Renal pelvis (tissue), 4 donors: ENCODE measurements around the gene NFRKB. TPM values are rescaled to one million over a fixed set of nuclear protein-coding genes. Genes with fewer than 3 reads are reported as not detected.
"Not testable (repeated sequence)": the region's sequence is repeated elsewhere in the genome, so short reads cannot be mapped to it uniquely, and the experiment has no call there.

Experiments
- DNase-seq: peaks from one replicate; pipeline ENCODE4 v3.0.0-alpha.2; 2013
- polyA plus RNA-seq, 3 donors: library from polyadenylated mRNA; unstranded; fragments of 120-200 nt; gene quantifications; one replicate each; pipeline ENCODE4 v1.2.1, GENCODE V29; 2013; ENCODE audit not compliant: insufficient read length in 3 of 3

The NFRKB gene
- polyA plus RNA-seq, 3 donors = 45.3 to 55.6 (median 53.1) TPM

GRCh38 chr11:129896062-129896461 lies 684 bp upstream of the NFRKB start:
- no peak for DNase-seq

DNA sequence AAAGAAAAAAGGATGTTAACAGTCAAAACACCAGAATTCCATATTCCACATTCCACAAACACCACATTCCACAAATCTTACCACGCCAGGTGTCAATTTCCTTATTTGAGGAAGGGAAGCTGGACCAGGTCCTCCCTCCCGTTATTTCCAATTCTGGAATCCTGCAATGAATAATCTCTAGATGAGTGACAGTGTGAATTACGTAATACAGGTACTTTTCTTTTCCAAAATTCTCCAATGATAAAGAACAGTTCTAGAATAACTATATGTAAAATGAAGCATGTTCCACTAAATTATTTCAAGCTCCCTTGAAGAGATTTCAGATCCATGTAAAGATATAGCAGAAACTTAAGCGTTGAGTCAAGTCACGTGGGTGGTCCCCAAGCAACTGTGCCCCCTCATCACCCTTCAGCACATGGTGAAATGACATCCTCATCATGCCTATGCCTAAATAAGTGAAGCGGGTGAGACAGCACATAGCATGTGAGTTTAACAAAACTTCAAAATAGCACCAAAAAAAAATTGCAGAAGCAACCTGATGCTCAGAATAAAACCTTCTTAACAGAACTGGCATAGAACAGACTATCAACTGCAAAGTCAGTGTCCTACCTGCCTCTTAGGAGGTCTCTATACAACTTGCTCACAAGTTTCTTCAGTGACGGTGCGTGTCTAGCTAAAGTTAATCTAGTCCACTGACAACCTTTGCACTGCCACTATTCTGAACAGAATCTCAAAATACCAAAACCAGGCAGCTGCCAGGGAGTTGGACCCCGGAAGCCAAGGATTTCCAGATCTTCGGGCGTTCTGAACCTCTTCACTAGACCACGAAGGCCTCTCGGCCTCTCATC lies 876 bp downstream of the NFRKB start:
- peak; percentile 4 for DNase-seq

DNA sequence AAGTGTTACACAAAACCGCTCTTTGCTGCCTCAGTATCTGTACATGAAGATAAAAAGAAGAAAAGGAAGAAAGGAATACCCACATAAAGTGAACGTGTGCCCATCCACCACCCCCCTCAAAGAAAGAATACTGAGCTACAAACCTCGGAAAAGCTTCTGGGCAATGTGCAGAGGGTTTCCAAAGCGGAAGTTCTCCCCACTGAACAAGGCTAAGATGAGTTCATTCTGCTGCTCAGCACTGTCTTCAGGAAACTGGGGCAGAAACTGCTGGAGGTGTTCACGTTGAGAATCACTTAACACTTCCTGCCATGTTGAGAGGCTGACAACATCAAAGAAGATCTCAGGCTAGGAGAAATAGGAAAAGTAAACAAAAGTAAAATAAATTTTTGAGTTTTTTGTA lies 6.9 kb downstream of the NFRKB start:
- DNase-seq = no peak

DNA sequence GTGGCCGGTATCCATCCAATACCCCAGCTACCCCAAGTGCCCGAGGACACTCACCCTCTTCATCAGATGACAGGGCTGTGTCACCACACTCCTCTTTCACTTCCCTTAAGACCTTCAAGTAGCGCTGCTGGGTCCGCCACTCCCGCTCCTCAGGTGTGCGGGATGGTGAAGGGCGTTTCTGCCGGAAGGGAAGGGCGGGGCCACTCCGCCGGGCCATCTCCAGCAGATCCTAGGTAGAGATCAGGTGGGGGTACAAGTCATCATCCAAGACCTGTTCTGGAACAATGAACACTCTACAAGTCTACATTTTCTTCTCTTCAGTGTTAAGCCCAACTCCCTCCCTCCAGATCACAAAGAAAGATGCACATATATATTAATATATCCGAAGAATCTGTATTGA lies 10.0 kb downstream of the NFRKB start:
- no peak for DNase-seq

DNA sequence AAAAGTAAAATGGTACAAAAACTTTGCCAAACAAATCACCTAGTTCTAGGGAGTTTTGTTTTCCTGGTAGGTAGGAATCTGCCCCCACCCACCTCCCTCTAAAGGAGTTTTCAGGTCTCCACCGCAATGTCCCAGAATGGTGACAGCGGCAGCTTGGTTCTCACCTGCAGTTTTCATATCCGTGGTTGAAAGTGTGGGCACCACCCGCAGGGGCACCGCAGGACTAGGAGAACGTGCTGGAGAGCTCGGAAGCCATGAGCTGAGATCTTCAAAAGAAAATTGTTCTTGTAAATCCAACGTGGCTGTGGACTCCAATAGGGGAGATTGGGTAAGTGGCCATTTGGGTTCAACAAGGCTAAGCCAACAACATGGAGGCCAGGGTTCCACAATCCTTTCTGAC lies 10.8 kb downstream of the NFRKB start:
- DNase-seq = no peak

GRCh38 chr11:129881570-129882170 lies 13.7 kb downstream of the NFRKB start:
- DNase-seq = no peak

GRCh38 chr11:129880311-129880710 lies 15.1 kb downstream of the NFRKB start:
- DNase-seq = no peak

GRCh38 chr11:129871914-129872313 lies 23.5 kb downstream of the NFRKB start:
- no peak for DNase-seq

DNA sequence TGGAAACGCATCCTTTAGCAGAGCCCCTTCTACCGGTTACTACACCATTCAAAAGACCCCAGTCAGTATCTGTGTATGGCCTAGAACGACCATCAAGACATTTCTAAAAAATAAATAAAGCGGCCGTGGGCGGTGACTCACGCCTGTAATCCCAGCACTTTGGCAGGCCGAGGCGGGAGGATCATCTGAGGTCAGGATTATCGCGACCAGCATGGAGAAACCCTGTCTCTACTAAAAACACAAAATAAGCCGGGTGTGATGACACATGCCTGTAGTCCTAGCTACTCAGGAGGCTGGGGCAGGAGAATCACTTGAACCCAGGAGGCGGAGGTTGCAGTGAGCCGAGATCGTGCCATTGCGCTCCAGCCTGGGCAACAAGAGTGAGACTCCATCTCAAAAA lies 26.8 kb downstream of the NFRKB start:
- DNase-seq = not testable (repeated sequence)

GRCh38 chr11:129866311-129866710 lies 29.1 kb downstream of the NFRKB start:
- DNase-seq = no peak

- no peak for DNase-seq
These were observed 29.7 kb downstream of the NFRKB start for GRCh38 chr11:129865701-129866100.

DNA sequence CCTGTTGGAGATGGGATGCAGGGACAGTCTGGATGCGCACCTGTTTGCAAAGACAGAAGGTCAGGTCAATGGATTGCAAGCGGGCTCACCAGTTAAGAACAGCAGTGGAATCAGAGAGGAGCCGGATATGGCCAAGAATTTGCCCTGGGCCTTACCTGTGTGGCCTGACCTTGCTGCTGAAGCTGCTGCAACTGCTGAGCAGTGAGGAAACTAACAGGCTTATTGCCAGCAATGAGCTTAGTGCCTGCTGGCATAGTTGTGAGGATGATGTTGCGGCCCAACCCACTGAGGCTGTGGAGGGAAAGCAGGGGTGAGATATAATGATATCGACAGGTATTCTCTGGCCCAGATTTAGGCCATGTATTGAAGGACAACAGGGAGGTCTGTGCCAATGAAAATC lies 30.6 kb downstream of the NFRKB start:
- no peak for DNase-seq

- peak; percentile 86 for DNase-seq
These were observed 33.5 kb downstream of the NFRKB start for GRCh38 chr11:129861702-129862522.

- DNase-seq = no peak
These were observed 39.3 kb downstream of the NFRKB start for GRCh38 chr11:129856036-129856435.

- no peak for DNase-seq
These were observed 40.3 kb downstream of the NFRKB start for GRCh38 chr11:129855086-129855485.

DNA sequence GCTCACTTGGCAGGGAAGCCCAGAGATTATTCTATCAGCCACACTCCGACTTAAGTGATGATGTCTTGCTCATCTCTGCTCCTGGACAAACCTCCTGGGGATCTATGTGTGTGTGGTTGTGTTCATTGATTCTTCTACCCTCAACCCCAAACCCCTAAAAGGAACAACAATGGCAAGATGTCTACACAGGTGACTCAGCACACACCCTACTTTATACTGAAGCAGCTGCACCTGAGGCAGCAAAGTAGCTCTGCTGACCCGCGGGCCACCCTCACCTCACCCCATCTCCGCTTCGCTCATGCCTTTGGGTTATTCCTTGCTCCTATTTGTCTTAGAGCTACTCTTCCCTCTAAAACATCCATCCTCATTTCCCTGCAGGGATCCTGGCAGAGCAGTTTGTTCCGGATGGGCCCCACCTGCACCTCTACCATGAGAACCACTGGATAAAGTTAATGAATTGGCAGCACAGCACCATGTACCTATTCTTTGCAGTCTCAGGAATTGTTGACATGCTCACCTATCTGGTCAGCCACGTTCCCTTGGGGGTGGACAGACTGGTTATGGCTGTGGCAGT lies 41.1 kb downstream of the NFRKB start:
- DNase-seq = no peak

- DNase-seq = no peak
These were observed 41.7 kb downstream of the NFRKB start for GRCh38 chr11:129853518-129854231.

DNA sequence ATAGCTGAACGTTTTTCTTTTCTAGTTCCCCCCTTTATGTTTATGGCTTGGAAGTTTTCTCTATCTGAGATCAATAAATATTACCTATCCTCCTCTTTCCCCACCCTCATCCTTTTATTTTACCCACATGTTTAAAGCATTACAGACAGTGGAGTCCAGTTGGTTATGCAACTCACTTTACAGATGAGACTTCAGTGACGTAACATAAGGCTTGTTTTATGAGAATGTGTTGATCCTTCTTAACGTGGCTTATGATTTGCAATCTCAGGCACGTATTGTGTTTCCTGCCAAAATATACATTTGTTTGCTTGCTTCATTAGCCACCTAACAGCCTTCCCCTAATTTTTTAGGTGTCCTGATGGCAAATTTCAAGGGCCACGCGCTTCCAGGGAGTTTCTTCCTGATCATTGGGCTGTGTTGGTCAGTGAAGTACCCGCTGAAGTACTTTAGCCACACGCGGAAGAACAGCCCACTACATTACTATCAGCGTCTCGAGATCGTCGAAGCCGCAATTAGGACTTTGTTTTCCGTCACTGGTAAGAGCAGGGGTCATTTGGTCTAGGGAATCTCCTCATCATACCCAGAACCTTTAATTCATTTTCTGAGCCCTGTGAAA lies 43.1 kb downstream of the NFRKB start:
- DNase-seq = no peak

DNA sequence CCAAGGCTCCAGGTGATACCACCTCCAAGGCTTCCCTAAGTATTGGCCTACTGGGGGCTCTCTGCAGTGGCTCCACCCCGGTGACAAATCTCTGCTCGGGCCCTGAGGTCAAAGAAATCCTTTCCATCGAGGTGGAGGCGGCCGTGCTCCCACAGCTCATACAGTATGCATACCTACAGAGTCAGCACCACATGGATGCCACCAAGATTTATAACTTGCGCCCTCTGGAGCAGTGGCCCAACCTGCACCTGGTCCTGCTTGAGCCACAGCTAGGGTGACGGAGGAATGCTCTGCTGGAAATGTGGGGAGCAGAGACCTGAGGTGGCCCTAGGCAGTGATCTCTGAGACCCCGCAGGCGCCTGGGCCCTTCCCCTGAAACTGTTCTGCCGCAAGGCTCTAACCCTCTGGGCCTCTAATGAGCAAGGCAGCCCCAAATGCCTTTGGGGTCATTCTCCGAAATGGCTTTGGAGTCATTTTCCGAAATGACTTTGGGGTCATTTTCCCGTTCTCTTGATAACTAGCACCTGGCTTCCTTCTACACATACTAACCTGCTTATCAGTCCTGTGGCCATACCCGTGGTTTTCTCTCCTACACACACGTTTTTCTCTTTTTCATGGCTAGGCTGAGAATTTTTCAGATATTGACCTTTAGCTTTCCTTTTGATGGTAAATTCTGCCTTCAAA lies 45.8 kb downstream of the NFRKB start:
- no peak for DNase-seq

GRCh38 chr11:129847361-129847760 lies 48.0 kb downstream of the NFRKB start:
- DNase-seq = not testable (repeated sequence)
